Cardiac muscle cell (in vitro differentiated cells and primary cell): ENCODE data around the gene APBB1IP. TPM values are rescaled to one million over a fixed set of nuclear protein-coding genes. Genes with fewer than 3 reads are reported as not detected.
A peak's percentile ranks its signal among the peaks of the same experiment; 100 is the strongest.
"Not testable (repeated sequence)": the region's sequence is repeated elsewhere in the genome, so short reads cannot be mapped to it uniquely, and the experiment has no call there.

Source experiments
- DNase-seq, 2 donors: peaks; one replicate each; pipeline versions ENCODE4 v3.0.0 to v3.0.0-alpha.2; 2010 to 2017; ENCODE audit warnings: low read depth in 1 of 2, low spot score in 1 of 2
- H3K27ac ChIP-seq: fragments of 200-600 bp; sonication (generic); 2 replicates; pipeline ENCODE4 v1.5.1; 2016
- H3K27me3 ChIP-seq: fragments of 200-600 bp; sonication (generic); 2 replicates; pipeline ENCODE4 v1.6.0; 2016; ENCODE audit warnings: control low read depth
- H3K36me3 ChIP-seq: fragments of 200-600 bp; sonication (generic); 2 replicates; pipeline ENCODE4 v1.5.1; 2016; ENCODE audit warnings: control low read depth
- H3K4me1 ChIP-seq: fragments of 200-600 bp; sonication (generic); 2 replicates; pipeline ENCODE4 v1.8.1; 2017; ENCODE audit warnings: low read depth, mild to moderate bottlenecking, mixed run types
- H3K4me3 ChIP-seq: fragments of 200-600 bp; sonication (generic); 2 replicates; pipeline ENCODE4 v1.5.1; 2016; ENCODE audit warnings: mild to moderate bottlenecking
- H3K9me3 ChIP-seq: fragments of 200-600 bp; sonication (generic); 2 replicates; pipeline ENCODE4 v1.5.1; 2017; ENCODE audit warnings: low read depth, mild to moderate bottlenecking, control low read depth
- CTCF ChIP-seq: IDR thresholded peaks from 2 replicates; pipeline ENCODE4 v1.5.1; 2012; ENCODE audit warnings: low read depth, mild to moderate bottlenecking, low read length
- polyA plus RNA-seq: library from polyadenylated mRNA; unstranded; fragments of >200 nt; fragmentation: Nextera tagmentation; extraction: Ambion mirVana; gene quantifications from 2 replicates; pipeline ENCODE4 v1.2.1, GENCODE V29; 2016
- total RNA-seq: library from RNA; depleted of rRNA; stranded (reverse); fragments of >200 nt; gene quantifications from 2 replicates; pipeline ENCODE4 v1.2.3, GENCODE V29; 2016

Gene APBB1IP
- total and polyA plus RNA-seq, 2 experiments from 2014 or later: not detected

GRCh38 chr10:26503911-26504310 is 65.8 kb downstream of the APBB1IP start:
- DNase-seq: peak in 1 of 2 donors; percentile 22
- Histone ChIP-seq H3K27me3 (peaks cover 7% of the 10 kb centered on the region), H3K9me3 (no peaks in the 10 kb centered on the region), H3K4me1 (no peaks in the 10 kb centered on the region), H3K36me3 (no peaks in the 10 kb centered on the region), H3K4me3 (no peak overlapping the region), H3K27ac (no peak overlapping the region)
- TF ChIP-seq CTCF: no peak

- not testable (repeated sequence) for H3K36me3 ChIP-seq, H3K4me3 ChIP-seq, H3K9me3 ChIP-seq, H3K27ac ChIP-seq, H3K27me3 ChIP-seq, H3K4me1 ChIP-seq, DNase-seq
Observed at GRCh38 chr10:26504429-26504828, 66.3 kb downstream of the APBB1IP start.

GRCh38 chr10:26505491-26505890 is 67.3 kb downstream of the APBB1IP start:
- Histone ChIP-seq H3K27ac (no peak overlapping the region), H3K4me3 (no peak overlapping the region), H3K36me3 (no peaks in the 10 kb centered on the region), H3K4me1 (no peaks in the 10 kb centered on the region), H3K9me3 (no peaks in the 10 kb centered on the region), H3K27me3 (peaks cover 3% of the 10 kb centered on the region)
- no peak for TF ChIP-seq CTCF
- DNase-seq: no peak

GRCh38 chr10:26506736-26507135 is 68.6 kb downstream of the APBB1IP start:
- H3K27ac ChIP-seq: no peak overlapping the region
- no peaks in the 10 kb centered on the region for H3K4me1 ChIP-seq
- no peaks in the 10 kb centered on the region for H3K27me3 ChIP-seq

GRCh38 chr10:26507441-26507840 is 69.3 kb downstream of the APBB1IP start:
- no peaks in the 10 kb centered on the region for H3K27me3 ChIP-seq
- H3K4me1 ChIP-seq: no peaks in the 10 kb centered on the region
- no peak overlapping the region for H3K27ac ChIP-seq
- H3K9me3 ChIP-seq: no peaks in the 10 kb centered on the region
- no peak for TF ChIP-seq CTCF
- H3K36me3 ChIP-seq: no peaks in the 10 kb centered on the region
- H3K4me3 ChIP-seq: no peak overlapping the region
- no peak for DNase-seq

More at GRCh38 chr10:26506736-26507135, 68.6 kb downstream of the APBB1IP start:
- TF ChIP-seq CTCF: no peak
- H3K4me3 ChIP-seq: no peak overlapping the region
- H3K36me3 ChIP-seq: no peaks in the 10 kb centered on the region
- DNase-seq: no peak
- H3K9me3 ChIP-seq: no peaks in the 10 kb centered on the region

- Histone ChIP-seq H3K27me3 (no peaks in the 10 kb centered on the region), H3K4me1 (no peaks in the 10 kb centered on the region), H3K36me3 (no peaks in the 10 kb centered on the region), H3K9me3 (no peaks in the 10 kb centered on the region), H3K4me3 (no peak overlapping the region), H3K27ac (no peak overlapping the region)
- no peak for TF ChIP-seq CTCF
- DNase-seq: no peak
Observed at GRCh38 chr10:26508016-26508415, 69.9 kb downstream of the APBB1IP start.
